SK-N-SH (cell line): Measurements from ENCODE around the gene CTNNB1. TPM values are rescaled to one million over a fixed set of nuclear protein-coding genes. Genes with fewer than 3 reads are reported as not detected.

ENCODE experiments used
- CTCF ChIA-PET: fragments of 300-600, 350-600 bp; formaldehyde crosslinking; extraction: SDS; loops from one replicate; lab custom pipeline; 2021; lab: Yijun Ruan, JAX
- POLR2A ChIA-PET: fragments of 350-600 bp; sonication (Branson Sonifier 250); formaldehyde crosslinking; extraction: SDS; loops from one replicate; lab custom pipeline; 2020; ENCODE audit warnings: antibody characterized with exemption, inconsistent platforms; lab: Yijun Ruan, JAX
- DNase-seq: peaks from one replicate; pipeline ENCODE4 v3.0.0; 2012
- H2AFZ ChIP-seq: fragments of 200-600 bp; sonication (generic); 2 replicates; pipeline ENCODE4 v1.8.1; 2016; ENCODE audit warnings: antibody characterized with exemption, mild to moderate bottlenecking, low read depth
- H3F3A ChIP-seq: fragments of 200-600 bp; sonication (generic); replicated peaks from 2 replicates; pipeline ENCODE3; 2016; ENCODE audit warnings: antibody characterized with exemption, mild to moderate bottlenecking; ENCODE audit not compliant: insufficient read depth
- H3K27ac ChIP-seq, 2 experiments: fragments of 200-500 bp in 1 of 2; fragments of 200-600 bp in 1 of 2; sonication (Bioruptor generic) in 1 of 2; sonication (generic), shearing (Covaris generic) in 1 of 2; 2 replicates each; pipeline versions ENCODE4 v1.5.1 to v1.6.1; 2014 to 2016; ENCODE audit warnings: low read depth in 2 of 2, inconsistent platforms in 1 of 2, low read length in 1 of 2, mild to moderate bottlenecking in 1 of 2, mixed read lengths in 1 of 2
- H3K27me3 ChIP-seq: fragments of 200-600 bp; sonication (generic), shearing (Covaris generic); 2 replicates; pipeline ENCODE4 v1.6.1; 2016; ENCODE audit warnings: mixed run types; ENCODE audit not compliant: insufficient read depth
- H3K36me3 ChIP-seq, 2 experiments: fragments of 200-500 bp in 1 of 2; fragments of 200-600 bp in 1 of 2; sonication (Bioruptor generic) in 1 of 2; sonication (generic) in 1 of 2; replicated peaks in 1 of 2; 2 replicates each; pipeline versions ENCODE3 to v1.5.1; 2014 to 2016; ENCODE audit warnings: low read length in 1 of 2, mild to moderate bottlenecking in 1 of 2; ENCODE audit not compliant: insufficient read depth in 2 of 2, control insufficient read depth in 1 of 2
- H3K4me1 ChIP-seq, 2 experiments: fragments of 200-500 bp in 1 of 2; fragments of 200-600 bp in 1 of 2; sonication (Bioruptor generic) in 1 of 2; sonication (generic), shearing (Covaris generic) in 1 of 2; 2 replicates each; pipeline versions ENCODE4 v1.5.1 to v1.6.1; 2014 to 2016; ENCODE audit warnings: low read depth in 1 of 2, low read length in 1 of 2, mixed run types in 1 of 2; ENCODE audit not compliant: insufficient read depth in 2 of 2, control insufficient read depth in 1 of 2
- H3K4me2 ChIP-seq: fragments of 200-600 bp; sonication (generic), shearing (Covaris generic); 2 replicates; pipeline ENCODE4 v1.6.1; 2017; ENCODE audit warnings: mixed run types
- H3K4me3 ChIP-seq, 2 experiments: fragments of 200-500 bp in 1 of 2; fragments of 200-600 bp in 1 of 2; sonication (Bioruptor generic) in 1 of 2; sonication (generic), shearing (Covaris generic) in 1 of 2; 2 replicates each; pipeline versions ENCODE4 v1.5.1 to v1.8.1; 2014 to 2016; ENCODE audit warnings: low read depth in 2 of 2, inconsistent platforms in 1 of 2, low read length in 1 of 2, mild to moderate bottlenecking in 1 of 2, mixed read lengths in 1 of 2, moderate library complexity in 1 of 2
- H3K79me2 ChIP-seq: fragments of 200-600 bp; sonication (generic); 2 replicates; pipeline ENCODE4 v1.8.1; 2017; ENCODE audit warnings: mild to moderate bottlenecking; ENCODE audit not compliant: insufficient read depth
- H3K9ac ChIP-seq: fragments of 200-600 bp; sonication (generic); 2 replicates; pipeline ENCODE4 v1.6.1; 2017; ENCODE audit warnings: mixed run types
- H3K9me2 ChIP-seq: fragments of 200-600 bp; sonication (generic); 2 replicates; pipeline ENCODE4 v1.6.1; 2017; ENCODE audit warnings: mixed run types
- H3K9me3 ChIP-seq: fragments of 200-600 bp; sonication (generic); 2 replicates; pipeline ENCODE4 v1.6.1; 2017; ENCODE audit warnings: mixed run types, mild to moderate bottlenecking, moderate library complexity
- H4K20me1 ChIP-seq: fragments of 200-600 bp; sonication (generic); 2 replicates; pipeline ENCODE4 v1.6.1; 2017; ENCODE audit warnings: mild to moderate bottlenecking, mixed run types; ENCODE audit not compliant: insufficient read depth
- EP300 ChIP-seq, 2 experiments: IDR thresholded peaks; 2 replicates each; pipeline versions ENCODE4 v1.4.0 to v1.6.1; 2012; ENCODE audit warnings: borderline replicate concordance in 1 of 2, low read depth in 1 of 2, low read length in 1 of 2
- EZH2phosphoT487 ChIP-seq: fragments of 200-600 bp; sonication (generic); IDR thresholded peaks from 2 replicates; pipeline ENCODE4 v1.6.1; 2017; ENCODE audit warnings: low read depth, mixed run types, mild to moderate bottlenecking, antibody characterized with exemption, moderate library complexity, borderline replicate concordance
- FOSL2 ChIP-seq: IDR thresholded peaks from 2 replicates; pipeline ENCODE4 v1.4.0; 2012; ENCODE audit warnings: low read depth, mild to moderate bottlenecking, moderate library complexity, borderline replicate concordance
- GABPA ChIP-seq: IDR thresholded peaks from 2 replicates; pipeline ENCODE4 v1.4.0; 2012; ENCODE audit warnings: low read depth, mild to moderate bottlenecking
- GATA2 ChIP-seq: sonication (generic); formaldehyde crosslinking; IDR thresholded peaks from 2 replicates; pipeline ENCODE4 v1.5.0; 2020; ENCODE audit warnings: mild to moderate bottlenecking, missing genetic modification reagents
- MEF2A ChIP-seq: IDR thresholded peaks from 2 replicates; pipeline ENCODE4 v1.4.0; 2012; ENCODE audit warnings: low read depth, borderline replicate concordance
- MXI1 ChIP-seq: IDR thresholded peaks from 2 replicates; pipeline ENCODE4 v1.6.1; 2012; ENCODE audit warnings: mild to moderate bottlenecking, low read depth, low read length, improper control_type of control experiment
- NFIC ChIP-seq: IDR thresholded peaks from 2 replicates; pipeline ENCODE4 v1.4.0; 2012; ENCODE audit warnings: borderline replicate concordance
- NRF1 ChIP-seq: IDR thresholded peaks from 2 replicates; pipeline ENCODE4 v1.6.1; 2012; ENCODE audit warnings: low read depth, mild to moderate bottlenecking, low read length
- POLR2AphosphoS5 ChIP-seq: IDR thresholded peaks from 2 replicates; pipeline ENCODE4 v1.6.1; 2012; ENCODE audit warnings: low read depth, low read length
- RAD21 ChIP-seq: IDR thresholded peaks from 2 replicates; pipeline ENCODE4 v1.6.1; 2012; ENCODE audit warnings: mild to moderate bottlenecking, low read length
- RCOR1 ChIP-seq: fragments of 150-350 bp; IDR thresholded peaks from 2 replicates; pipeline ENCODE4 v1.6.1; 2017; ENCODE audit warnings: antibody characterized with exemption, low read length
- SMC3 ChIP-seq: IDR thresholded peaks from 2 replicates; pipeline ENCODE4 v1.6.1; 2012; ENCODE audit warnings: low read depth, low read length, improper control_type of control experiment
- TCF12 ChIP-seq: IDR thresholded peaks from 2 replicates; pipeline ENCODE4 v1.4.0; 2012
- TEAD4 ChIP-seq: IDR thresholded peaks from 2 replicates; pipeline ENCODE4 v1.4.0; 2012; ENCODE audit warnings: mild to moderate bottlenecking, borderline replicate concordance; ENCODE audit not compliant: insufficient read depth
- USF2 ChIP-seq: fragments of 150-350 bp; IDR thresholded peaks from 2 replicates; pipeline ENCODE4 v1.6.1; 2017; ENCODE audit warnings: antibody characterized with exemption, low read length, low read depth, borderline replicate concordance
- YY1 ChIP-seq: IDR thresholded peaks from 2 replicates; pipeline ENCODE4 v1.4.0; 2012; ENCODE audit warnings: low read depth, mild to moderate bottlenecking
- WGBS: methylation state at CpG from one replicate; pipeline ENCODE4 v1.1.6; 2017; ENCODE audit warnings: low lambda C conversion rate; 5-methylcytosine and 5-hydroxymethylcytosine counted together
- polyA plus RNA-seq, 3 experiments: library from polyadenylated mRNA; depleted of rRNA; stranded (reverse); fragments of >200 nt; gene quantifications; 2 replicates each; pipeline ENCODE4 v1.2.3, GENCODE V29; 2012

Gene CTNNB1
- polyA plus RNA-seq, 1 of the 3 experiments (the other 2 are of a cell fraction) = 178 TPM

GRCh38 chr3:41244620-41245336 lies 45.5 kb downstream of the CTNNB1 start (continued):
- TF ChIP-seq MEF2A (no peak), MXI1 (no peak), TEAD4 (no peak), NFIC (no peak), RAD21 (no peak), RCOR1 (no peak), EP300 (IDR thresholded peaks at IDR 0.05; ENCODE audit: borderline replicate concordance in 1 of 2, low read depth in 1 of 2, low read length in 1 of 2) (no peak), GATA2 (no peak), SMC3 (no peak), GABPA (no peak), YY1 (no peak), POLR2AphosphoS5 (no peak), EZH2phosphoT487 (no peak)

- H3K9me3 ChIP-seq = no peaks in the 10 kb centered on the region
- no peak overlapping the region for H3K4me2 ChIP-seq
- H3K79me2 ChIP-seq = no peaks in the 10 kb centered on the region
- H3K9ac ChIP-seq = no peak overlapping the region
- peaks cover 3 to 22% of the 10 kb centered on the region in 2 experiments for H3K36me3 ChIP-seq
- H4K20me1 ChIP-seq = no peaks in the 10 kb centered on the region
- WGBS = 88% methylated on average over 8 of the region's 12 CpGs
- H3K9me2 ChIP-seq = no peaks in the 10 kb centered on the region
- peak; percentile 22 for DNase-seq
- H3K4me1 ChIP-seq = peaks cover 0 to 8% of the 10 kb centered on the region in 2 experiments; a peak in 1 of 4 replicates
- POLR2A ChIA-PET = no interaction called here
- H2AFZ ChIP-seq = no peak overlapping the region
- TF ChIP-seq USF2 (no peak), FOSL2 (no peak), EP300 (IDR thresholded peaks at IDR 0.05; ENCODE audit: borderline replicate concordance in 1 of 2, low read depth in 1 of 2, low read length in 1 of 2) (no peak), NRF1 (no peak), TCF12 (no peak), POLR2AphosphoS5 (no peak), MEF2A (no peak)
- H3K4me3 ChIP-seq = no peak overlapping the region
- CTCF ChIA-PET = interaction anchor here (1.2 kb wide), 1 partner anchor 11 kb away, joined by 3 read pairs; no protein-coding TSS in a partner anchor
- H3K27me3 ChIP-seq = no peaks in the 10 kb centered on the region
- H3K27ac ChIP-seq = peak overlapping the region in 1 of 2 experiments; percentile 11; a peak in 1 of 4 replicates
- H3F3A ChIP-seq = no peaks in the 10 kb centered on the region
Observed at GRCh38 chr3:41247055-41248004, 48.0 kb downstream of the CTNNB1 start.
